ENCODE data around the gene KCNK4. TPM values are rescaled to one million over a fixed set of nuclear protein-coding genes. Genes with fewer than 3 reads are reported as not detected.

KCNK4 gene
- total RNA-seq, 1 experiment from 2014 or later = 0.28 TPM

DNA sequence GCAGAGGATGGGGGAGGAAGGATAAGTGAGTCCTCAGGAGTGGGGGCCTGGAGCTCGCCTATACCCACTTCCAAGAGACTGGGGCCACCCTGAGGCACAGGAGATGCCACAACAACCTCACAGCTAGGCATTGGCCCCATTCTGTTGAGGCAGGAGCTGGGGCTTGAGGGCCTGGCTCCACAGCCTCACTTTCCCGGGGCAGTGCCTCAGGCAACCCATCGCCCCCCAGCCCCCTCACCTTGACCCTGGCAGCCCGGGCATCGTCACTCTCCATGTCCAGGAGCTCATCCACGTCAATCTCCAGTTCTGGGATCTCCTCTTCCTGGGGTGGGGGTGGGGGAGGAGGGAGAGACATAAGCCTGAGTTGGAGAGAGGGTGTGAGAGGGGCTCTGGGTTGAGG lies 46.1 kb upstream of the KCNK4 start:
- Histone ChIP-seq H2BK12ac (ENCODE audit: insufficient read length, low read depth, low read length) (no peak overlapping the region), H3K9me3 (ENCODE audit: control insufficient read depth, low read depth, low read length) (no peaks in the 10 kb centered on the region), H3T11ph (ENCODE audit: low read length) (no peak overlapping the region), H4K20me1 (ENCODE audit: control insufficient read depth, insufficient read depth, insufficient read length) (no peaks in the 10 kb centered on the region), H3K79me1 (ENCODE audit: insufficient read depth, low read depth, low read length, poor library complexity, severe bottlenecking) (no peaks in the 10 kb centered on the region), H3K18ac (ENCODE audit: insufficient read length, low read depth, low read length) (no peak overlapping the region), H3K4me2 (ENCODE audit: insufficient read depth, insufficient read length, low read length) (peak overlapping the region; percentile 39), H2BK20ac (ENCODE audit: low read depth, low read length, poor library complexity, severe bottlenecking) (no peak overlapping the region), H3K4ac (ENCODE audit: low read depth, low read length) (no peak overlapping the region), H4K91ac (ENCODE audit: insufficient read length, low read depth, low read length) (no peak overlapping the region), H3K56ac (ENCODE audit: insufficient read length, low read depth, low read length) (no peak overlapping the region), H4K5ac (ENCODE audit: insufficient read length, low read depth, low read length) (no peak overlapping the region), H2BK15ac (ENCODE audit: low read depth, low read length) (no peak overlapping the region), H3K27me3 (ENCODE audit: insufficient read depth, low read length) (no peaks in the 10 kb centered on the region), H2AFZ (ENCODE audit: low read length) (no peak overlapping the region), H3K23ac (ENCODE audit: insufficient read length, low read depth, low read length) (no peak overlapping the region), H3K79me2 (ENCODE audit: insufficient read depth, low read length) (peaks cover 9% of the 10 kb centered on the region; the same call in 1 of the 2 replicates), H2AK5ac (ENCODE audit: insufficient read length, low read length) (no peak overlapping the region), H4K8ac (replicated peaks; ENCODE audit: insufficient read length, low read depth, low read length) (no peak overlapping the region), H2BK5ac (ENCODE audit: insufficient read length, low read length) (no peak overlapping the region), H3K23me2 (ENCODE audit: insufficient read length, low read depth, low read length, poor library complexity, severe bottlenecking) (peaks cover 21% of the 10 kb centered on the region), H3K4me1 (ENCODE audit: insufficient read depth, low read length) (peaks cover 7% of the 10 kb centered on the region; the same call in 1 of the 2 replicates), H3K14ac (ENCODE audit: insufficient read depth, low read length) (no peak overlapping the region), H3K9ac (ENCODE audit: extremely low read depth, insufficient read length, low read length) (no peak overlapping the region), H3K27ac (ENCODE audit: insufficient read length, low read depth, low read length) (no peak overlapping the region), H2BK120ac (ENCODE audit: low read depth, low read length, poor library complexity, severe bottlenecking) (no peak overlapping the region)
- TF ChIP-seq CTCF (conservative IDR thresholded peaks at IDR 0.05) = no peak
- WGBS (ENCODE audit: extremely low coverage, insufficient read length, low lambda C conversion rate) = no CpG with 5 or more reads among the region's 6 CpGs
- H3K27me3 Mint-ChIP-seq (ENCODE audit: low read depth) = no peaks in the 10 kb centered on the region
- peak overlapping the region in 1 of 3 experiments; percentile 48; a peak in 1 of 7 replicates for H3K27ac Mint-ChIP-seq
- H3K4me1 Mint-ChIP-seq = peaks cover 40 to 48% of the 10 kb centered on the region in 2 experiments
- H3K9me3 Mint-ChIP-seq = no peaks in the 10 kb centered on the region; a peak in 1 of 5 replicates
- H3K36me3 Mint-ChIP-seq (ENCODE audit: insufficient read depth in 1 of 3, low read depth in 3 of 3) = peaks cover 12 to 22% (median 13%) of the 10 kb centered on the region in 3 experiments
- peak overlapping the region; percentile 88 to 94 for H3K4me3 Mint-ChIP-seq
- no peak for DNase-seq

Measured in H9 (cell line).